ENCODE data around the gene KRTCAP2.

- TF ChIP-seq CTCF (IDR thresholded peaks at IDR 0.05) = no peak
- no peak for TF ChIP-seq POLR2A (IDR thresholded peaks at IDR 0.05)
- no peak for TF ChIP-seq EP300 (IDR thresholded peaks at IDR 0.05)
Measured at GRCh38 chr1:155130272-155131006, 42.7 kb downstream of the KRTCAP2 start.
